HG03575 (cell line): ENCODE measurements around the gene TBP.

ENCODE experiments used
- ATAC-seq: cut with Tn5 transposase; IDR thresholded peaks from one replicate; pipeline ENCODE4 v1.9.1; 2021; ENCODE audit not compliant: unreplicated experiment, insufficient number of reproducible peaks, low FRiP score; ENCODE audit errors: extremely low read depth

TBP gene

GRCh38 chr6:170532867-170533488 lies 21.2 kb upstream of the TBP start:
- no peak for ATAC-seq

DNA sequence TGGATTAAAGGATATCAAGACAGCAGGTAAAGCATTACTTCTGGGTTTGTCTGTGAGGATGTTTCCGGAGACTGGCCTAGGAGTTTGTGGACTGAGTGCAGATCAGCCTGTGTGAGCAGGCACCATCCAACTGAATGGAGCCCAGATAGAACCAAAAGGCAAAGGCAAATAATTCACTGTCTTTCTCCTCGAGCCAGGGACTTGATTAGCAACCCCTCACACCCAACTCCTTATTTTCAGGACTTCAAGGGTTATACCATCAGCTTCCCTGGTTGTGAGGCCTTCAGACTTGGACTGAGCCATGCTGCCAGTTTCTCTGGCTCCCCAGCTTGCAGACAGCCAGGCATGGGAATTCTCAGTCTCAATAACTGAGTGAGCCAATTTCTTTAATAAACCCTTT lies 20.4 kb upstream of the TBP start:
- ATAC-seq: no peak

GRCh38 chr6:170535004-170535403 lies 19.2 kb upstream of the TBP start:
- ATAC-seq: no peak

DNA sequence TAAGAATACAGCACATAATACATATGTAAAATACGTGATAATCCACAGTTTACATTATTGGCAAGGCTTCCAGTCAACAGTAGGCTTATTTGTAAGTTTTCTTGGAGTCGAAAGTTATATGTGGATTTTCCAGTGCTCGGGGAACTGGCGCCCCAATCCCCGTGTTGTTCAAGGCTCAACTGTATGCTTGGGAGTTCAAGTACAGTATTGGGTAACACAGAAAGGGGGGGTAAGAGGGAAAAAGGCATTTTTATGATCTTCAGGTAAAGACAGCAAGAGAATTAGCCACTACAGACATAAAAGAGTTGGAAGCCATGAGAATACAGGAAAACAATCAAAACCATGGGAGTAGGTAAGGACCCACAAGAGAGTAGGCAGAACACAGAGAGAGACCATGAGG lies 17.5 kb upstream of the TBP start:
- no peak for ATAC-seq

DNA sequence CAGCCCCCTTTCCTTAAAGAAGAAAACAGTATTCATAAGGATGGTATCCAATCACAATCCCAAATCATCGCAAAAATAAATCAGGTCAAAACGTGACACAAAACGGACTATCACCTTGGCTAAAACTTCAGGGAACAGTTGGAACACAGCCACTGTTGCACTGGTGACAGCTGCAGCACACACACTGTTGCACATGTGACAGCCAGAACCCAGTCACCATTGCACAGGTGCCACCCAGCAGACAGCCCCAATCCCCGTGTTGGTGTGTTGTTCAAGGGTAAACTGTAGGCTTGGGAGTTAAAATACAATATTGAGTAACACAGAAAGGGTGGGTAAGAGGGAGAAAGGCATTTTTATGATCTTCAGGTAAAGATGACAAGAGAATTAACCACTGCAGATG lies 16.8 kb upstream of the TBP start:
- ATAC-seq: no peak

DNA sequence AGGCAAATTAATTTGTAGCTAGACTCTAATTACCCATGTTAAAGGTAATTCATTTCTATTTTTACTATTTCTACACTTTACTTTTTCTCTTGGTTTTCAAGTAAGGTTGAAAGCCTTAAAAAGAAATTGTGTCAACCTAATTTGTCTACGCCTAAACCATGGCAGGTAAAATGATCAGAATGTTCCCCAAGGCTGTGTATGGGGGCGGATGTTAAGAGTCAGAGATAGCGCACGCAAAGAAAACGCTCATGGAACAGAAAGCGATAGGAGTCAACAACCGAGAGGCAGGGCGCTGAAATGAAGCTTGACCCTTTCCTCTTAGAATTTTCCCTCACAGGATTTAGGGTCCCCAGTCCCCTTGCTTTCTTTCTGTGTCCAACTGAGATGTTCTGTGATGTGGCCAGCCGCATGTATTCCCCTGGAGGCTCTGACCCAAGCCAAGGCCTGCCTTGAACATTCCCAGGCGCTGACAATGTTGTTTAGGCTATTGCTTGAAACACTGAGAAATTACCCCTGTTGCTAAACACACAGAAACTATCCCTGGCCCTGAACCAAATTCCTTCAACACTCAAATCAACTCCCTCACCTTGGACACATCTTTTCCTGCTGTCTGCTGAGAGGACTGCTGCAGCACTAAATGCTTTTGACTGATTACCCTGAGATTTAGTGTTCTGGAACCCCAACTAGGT lies 12.0 kb upstream of the TBP start:
- ATAC-seq: no peak

DNA sequence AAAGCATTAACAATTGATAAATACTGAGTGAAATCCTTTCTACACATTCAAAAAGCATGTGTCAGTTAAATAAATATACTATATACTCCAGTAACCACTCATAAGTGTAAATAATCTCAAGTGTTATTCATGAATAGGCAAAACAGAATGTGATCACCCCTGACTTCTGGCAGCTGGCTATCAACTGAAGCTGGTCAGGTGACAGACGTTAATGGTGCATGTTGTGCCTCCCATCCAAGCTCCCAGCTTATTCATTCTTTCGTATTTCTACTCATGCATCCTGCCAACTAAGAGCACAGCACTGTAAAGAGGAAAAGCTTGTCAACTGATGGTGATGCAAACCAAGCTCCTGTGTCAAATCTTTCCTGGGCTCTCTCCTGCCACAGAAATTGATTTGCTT lies 8.8 kb upstream of the TBP start:
- ATAC-seq: no peak

GRCh38 chr6:170552765-170553533 lies 1.2 kb upstream of the TBP start, which contains the start of gene PSMB1:
TSS of gene PSMB1 (minus strand) at chr6:170553307. CDS start at chr6:170553242, 65 bp downstream.
- ATAC-seq: no peak

- peak; percentile 19 for ATAC-seq
Measured at GRCh38 chr6:170553534-170554012, 596 bp upstream of the TBP start.

GRCh38 chr6:170554796-170555137 lies 598 bp downstream of the TBP start:
- ATAC-seq: no peak

DNA sequence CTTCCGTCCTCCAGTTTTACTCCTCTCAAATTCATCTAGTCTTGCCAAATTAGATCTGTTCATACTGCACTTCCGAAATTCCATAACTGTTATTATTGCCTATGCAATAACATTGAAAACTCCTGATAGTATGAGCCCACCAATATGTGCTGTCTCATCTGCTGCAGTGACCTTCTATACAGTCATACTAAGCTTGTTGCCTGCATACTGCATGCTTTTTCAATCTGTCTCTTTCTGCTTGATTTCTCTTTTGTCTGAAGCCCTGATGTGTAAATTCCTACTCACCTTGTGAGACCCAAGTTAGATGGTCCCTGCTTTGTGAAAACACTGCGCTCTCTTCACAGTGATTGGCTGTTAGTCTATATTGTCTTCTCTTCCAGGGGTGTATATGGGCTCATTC lies 1.1 kb downstream of the TBP start:
- no peak for ATAC-seq

GRCh38 chr6:170561555-170561954 lies 7.4 kb downstream of the TBP start:
- ATAC-seq: no peak

GRCh38 chr6:170564936-170565530 lies 10.9 kb downstream of the TBP start:
- ATAC-seq: no peak

- no peak for ATAC-seq
Measured at GRCh38 chr6:170572704-170573466, 18.7 kb downstream of the TBP start.

- no peak for ATAC-seq
Measured at GRCh38 chr6:170575250-170575649, 21.1 kb downstream of the TBP start.

DNA sequence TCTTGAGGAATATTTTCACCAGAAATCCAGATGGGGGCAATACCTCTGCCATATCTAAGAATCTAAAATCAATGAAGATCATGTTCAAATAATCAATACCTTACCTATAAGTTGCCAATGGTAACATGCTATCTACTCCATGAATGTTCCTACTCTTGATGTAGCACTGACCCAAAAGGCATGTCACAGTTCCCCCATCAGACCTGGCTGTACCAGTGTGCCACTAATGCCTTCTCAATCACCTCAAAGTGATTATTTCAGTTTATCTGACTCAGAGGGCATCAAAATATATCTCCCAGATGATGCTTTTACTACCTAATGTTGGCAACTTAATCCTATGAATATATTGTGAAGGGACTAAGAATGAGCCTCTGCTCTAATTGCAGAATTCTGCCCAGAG lies 24.7 kb downstream of the TBP start:
- ATAC-seq: no peak

- ATAC-seq: no peak
Measured at GRCh38 chr6:170583756-170584180, 29.6 kb downstream of the TBP start.

DNA sequence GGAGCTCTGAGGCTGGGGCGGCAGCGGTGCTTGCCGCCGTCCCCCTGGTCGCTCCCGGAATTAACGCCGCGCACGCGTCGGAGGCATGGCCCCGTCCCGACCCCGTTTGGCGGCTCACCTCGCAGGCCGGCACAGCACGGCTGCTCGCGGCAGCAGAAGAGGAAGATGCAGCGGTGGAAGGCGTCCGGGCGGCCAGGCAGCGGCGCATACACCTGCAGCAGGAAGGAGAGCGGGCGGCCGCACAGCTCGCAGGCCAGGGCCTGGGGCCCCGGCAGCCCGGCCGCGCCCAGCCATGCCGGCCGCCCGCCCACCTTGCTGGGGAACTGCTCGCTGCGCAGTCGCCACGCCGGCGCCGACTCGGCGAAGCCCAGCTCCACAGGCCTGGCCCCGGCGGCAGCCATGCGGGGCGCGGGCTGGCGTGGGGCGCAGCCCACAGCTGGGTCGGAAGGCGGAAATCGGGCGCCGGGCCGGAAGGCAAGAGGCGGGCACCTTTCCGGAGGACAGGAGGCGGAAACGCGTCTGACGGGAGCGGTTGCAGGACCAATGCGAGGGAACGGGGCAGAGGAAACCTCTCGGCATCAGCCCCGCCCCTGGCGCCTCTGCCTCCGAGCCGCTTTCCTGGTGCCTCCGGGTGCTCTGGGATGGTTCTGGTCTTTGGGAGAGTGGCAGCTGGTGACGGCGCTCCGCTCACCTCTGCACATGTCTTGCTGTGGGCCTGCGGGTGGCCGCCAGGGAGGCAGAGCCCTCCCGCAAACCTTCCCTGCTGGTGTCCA lies 30.2 kb downstream of the TBP start, which contains the start of gene PDCD2:
Gene PDCD2 (minus strand): TSS at position 457 of the 773 bp plus-strand sequence. CDS start 56 bp downstream, at position 401.
- ATAC-seq: peak; percentile 77
